ENCODE data around the gene FGF21. TPM values are rescaled to one million over a fixed set of nuclear protein-coding genes. Genes with fewer than 3 reads are reported as not detected.

The FGF21 gene, protein sequence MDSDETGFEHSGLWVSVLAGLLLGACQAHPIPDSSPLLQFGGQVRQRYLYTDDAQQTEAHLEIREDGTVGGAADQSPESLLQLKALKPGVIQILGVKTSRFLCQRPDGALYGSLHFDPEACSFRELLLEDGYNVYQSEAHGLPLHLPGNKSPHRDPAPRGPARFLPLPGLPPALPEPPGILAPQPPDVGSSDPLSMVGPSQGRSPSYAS
- total RNA-seq (not detected in 2 replicates), polyA plus RNA-seq (not detected in 2 replicates)

DNA sequence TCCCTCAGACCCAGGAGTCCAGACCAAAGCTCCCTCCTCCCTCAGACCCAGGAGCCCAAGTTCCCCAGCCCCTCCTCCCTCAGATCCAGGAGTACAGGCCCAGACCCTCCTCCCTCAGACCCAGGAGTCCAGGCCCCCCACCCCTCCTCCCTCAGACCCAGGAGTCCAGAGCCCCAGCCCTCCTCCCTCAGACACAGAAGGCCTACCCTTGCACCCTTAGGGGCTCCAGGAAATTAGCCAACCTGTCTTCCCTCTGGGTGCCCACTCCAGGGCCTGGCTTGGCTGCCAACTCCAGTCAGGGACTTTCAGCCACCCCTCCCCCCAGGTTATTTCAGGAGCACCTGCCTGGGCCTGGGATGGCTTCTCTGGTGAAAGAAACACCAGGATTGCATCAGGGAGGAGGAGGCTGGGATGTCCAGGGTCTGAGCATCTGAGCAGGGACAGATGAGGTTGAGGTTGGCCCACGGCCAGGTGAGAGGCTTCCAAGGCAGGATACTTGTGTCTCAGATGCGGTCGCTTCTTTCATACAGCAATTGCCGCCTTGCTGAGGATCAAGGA is at the start of gene FGF21:
Gene FGF21, plus strand, starts transcription at position 441 of the 558 bp plus-strand sequence. CDS start 713 bp downstream, outside the sequence.
- H3K27me3 ChIP-seq: peaks cover 25% of the 10 kb centered on the region
- no peak within 1 kb of the TSS for H3K4me3 ChIP-seq
- no peak for DNase-seq (ENCODE audit: low read depth in 1 of 2, low spot score in 1 of 2)
- no peak within 1 kb of the TSS for H3K27ac ChIP-seq
- no peaks in the 10 kb centered on the region for H3K4me1 ChIP-seq (ENCODE audit: low read depth)
- TF ChIP-seq, protein P1, sequence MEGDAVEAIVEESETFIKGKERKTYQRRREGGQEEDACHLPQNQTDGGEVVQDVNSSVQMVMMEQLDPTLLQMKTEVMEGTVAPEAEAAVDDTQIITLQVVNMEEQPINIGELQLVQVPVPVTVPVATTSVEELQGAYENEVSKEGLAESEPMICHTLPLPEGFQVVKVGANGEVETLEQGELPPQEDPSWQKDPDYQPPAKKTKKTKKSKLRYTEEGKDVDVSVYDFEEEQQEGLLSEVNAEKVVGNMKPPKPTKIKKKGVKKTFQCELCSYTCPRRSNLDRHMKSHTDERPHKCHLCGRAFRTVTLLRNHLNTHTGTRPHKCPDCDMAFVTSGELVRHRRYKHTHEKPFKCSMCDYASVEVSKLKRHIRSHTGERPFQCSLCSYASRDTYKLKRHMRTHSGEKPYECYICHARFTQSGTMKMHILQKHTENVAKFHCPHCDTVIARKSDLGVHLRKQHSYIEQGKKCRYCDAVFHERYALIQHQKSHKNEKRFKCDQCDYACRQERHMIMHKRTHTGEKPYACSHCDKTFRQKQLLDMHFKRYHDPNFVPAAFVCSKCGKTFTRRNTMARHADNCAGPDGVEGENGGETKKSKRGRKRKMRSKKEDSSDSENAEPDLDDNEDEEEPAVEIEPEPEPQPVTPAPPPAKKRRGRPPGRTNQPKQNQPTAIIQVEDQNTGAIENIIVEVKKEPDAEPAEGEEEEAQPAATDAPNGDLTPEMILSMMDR (IDR thresholded peaks at IDR 0.05; ENCODE audit: low read depth, low read length): no peak
- H3K36me3 ChIP-seq: no peaks in the 10 kb centered on the region
- H3K9me3 ChIP-seq (ENCODE audit: low read depth): no peaks in the 10 kb centered on the region

DNA sequence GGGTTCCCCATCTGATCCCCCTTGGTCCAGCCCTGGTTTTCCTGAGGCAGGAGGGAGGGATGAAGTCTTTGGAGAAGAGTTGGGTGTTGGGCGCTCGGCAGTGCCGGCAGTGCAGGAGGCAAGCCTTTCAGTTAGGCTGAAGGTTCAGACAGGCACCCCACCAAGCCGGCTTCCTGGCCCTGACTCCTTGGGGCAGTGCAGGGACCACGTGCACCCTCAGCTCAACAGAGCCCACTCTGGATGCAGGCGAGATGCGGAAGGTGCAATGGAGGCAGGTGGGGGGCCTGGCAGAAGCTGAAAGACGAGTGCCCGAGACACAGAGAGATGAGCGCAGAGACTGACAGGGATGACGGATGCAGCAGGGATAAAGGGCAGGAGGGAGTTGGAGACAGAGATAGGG is 46.9 kb upstream of the FGF21 start:
- no peak overlapping the region for H3K27ac ChIP-seq
- no peak overlapping the region for H3K4me3 ChIP-seq
- H3K9me3 ChIP-seq (ENCODE audit: low read depth): no peaks in the 10 kb centered on the region
- no peaks in the 10 kb centered on the region for H3K36me3 ChIP-seq
- H3K4me1 ChIP-seq (ENCODE audit: low read depth): no peaks in the 10 kb centered on the region
- TF ChIP-seq, protein P1 (IDR thresholded peaks at IDR 0.05; ENCODE audit: low read depth, low read length): no peak
- DNase-seq (ENCODE audit: low read depth in 1 of 2, low spot score in 1 of 2): no peak
- no peaks in the 10 kb centered on the region for H3K27me3 ChIP-seq

DNA sequence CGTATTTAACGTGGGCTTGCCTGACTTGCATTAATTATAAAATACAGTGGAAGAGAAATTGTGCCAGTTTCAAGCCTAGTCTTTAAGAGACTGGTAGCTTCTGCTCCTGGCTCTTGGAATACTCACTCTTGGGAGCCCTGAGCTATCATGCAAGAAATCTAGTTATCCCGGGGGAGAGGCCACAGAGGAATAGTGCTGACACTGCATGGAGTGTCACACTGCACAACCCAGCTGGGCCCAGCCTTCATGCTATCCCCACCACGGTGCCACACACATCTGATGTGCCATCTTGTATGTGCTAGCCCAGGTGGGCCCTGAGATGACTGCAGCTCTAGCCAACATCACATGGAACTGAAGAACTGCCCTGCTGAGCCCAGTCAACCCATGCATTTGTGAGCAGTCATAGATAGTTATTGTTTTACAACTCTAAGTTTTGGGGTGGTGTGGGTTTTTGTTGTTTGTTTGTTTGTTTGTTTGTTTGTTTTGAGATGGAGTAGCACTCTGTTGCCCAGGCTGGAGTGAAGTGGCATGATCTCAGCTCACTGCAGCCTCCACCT is 44.1 kb upstream of the FGF21 start:
- no peak overlapping the region for H3K27ac ChIP-seq
- no peaks in the 10 kb centered on the region for H3K27me3 ChIP-seq
- no peak for DNase-seq (ENCODE audit: low read depth in 1 of 2, low spot score in 1 of 2)
- peaks cover 5% of the 10 kb centered on the region for H3K4me1 ChIP-seq (ENCODE audit: low read depth)
- H3K4me3 ChIP-seq: no peak overlapping the region
- TF ChIP-seq, protein P1 (IDR thresholded peaks at IDR 0.05; ENCODE audit: low read depth, low read length): no peak
- H3K36me3 ChIP-seq: no peaks in the 10 kb centered on the region
- no peaks in the 10 kb centered on the region for H3K9me3 ChIP-seq (ENCODE audit: low read depth)

DNA sequence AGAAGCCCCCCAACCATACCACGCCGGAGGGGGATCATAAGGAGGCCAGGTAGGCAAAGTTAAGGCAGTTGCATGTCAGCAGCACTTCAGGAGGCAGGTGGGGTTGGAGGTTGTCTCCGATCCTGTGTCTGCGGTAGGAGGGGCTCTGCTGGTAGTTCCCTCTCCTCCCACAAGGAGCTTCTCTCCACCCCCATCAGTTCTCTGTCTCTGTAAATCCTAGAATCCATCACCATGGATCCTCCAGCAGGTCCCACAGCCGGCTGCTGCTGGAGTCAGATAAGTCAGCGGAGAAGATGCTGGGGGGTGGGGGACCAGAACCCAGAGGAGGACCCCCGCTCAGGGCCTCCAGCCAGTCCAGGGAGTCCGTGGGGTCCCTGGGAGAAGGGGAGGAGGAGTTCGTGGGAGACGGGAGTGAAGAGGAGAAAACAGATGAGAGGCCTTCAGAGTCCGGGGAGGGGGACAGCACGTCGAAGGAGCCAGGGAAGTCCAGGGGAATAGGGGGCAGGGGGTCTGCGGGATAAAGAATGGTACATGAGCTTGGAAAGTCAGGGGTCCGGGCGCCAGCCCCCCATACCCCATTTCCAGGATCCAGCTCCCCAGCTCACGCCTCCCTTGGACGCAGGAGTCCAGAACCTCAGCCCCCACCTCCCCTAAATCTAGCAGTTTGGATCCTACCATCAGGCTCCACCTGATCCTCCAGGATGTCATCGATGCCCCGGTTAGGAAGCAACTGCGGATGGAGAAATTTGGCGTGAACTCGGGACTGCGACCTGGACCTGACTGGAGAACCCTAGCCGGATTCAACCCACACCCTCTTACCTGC is 42.1 kb upstream of the FGF21 start:
- Histone ChIP-seq H3K9me3 (ENCODE audit: low read depth) (no peaks in the 10 kb centered on the region), H3K4me3 (peak overlapping the region; percentile 53), H3K4me1 (ENCODE audit: low read depth) (peaks cover 11% of the 10 kb centered on the region), H3K27ac (no peak overlapping the region), H3K27me3 (no peaks in the 10 kb centered on the region), H3K36me3 (no peaks in the 10 kb centered on the region)
- DNase-seq (ENCODE audit: low read depth in 1 of 2, low spot score in 1 of 2): no peak
- TF ChIP-seq, protein P1 (IDR thresholded peaks at IDR 0.05; ENCODE audit: low read depth, low read length): peak; percentile 38

DNA sequence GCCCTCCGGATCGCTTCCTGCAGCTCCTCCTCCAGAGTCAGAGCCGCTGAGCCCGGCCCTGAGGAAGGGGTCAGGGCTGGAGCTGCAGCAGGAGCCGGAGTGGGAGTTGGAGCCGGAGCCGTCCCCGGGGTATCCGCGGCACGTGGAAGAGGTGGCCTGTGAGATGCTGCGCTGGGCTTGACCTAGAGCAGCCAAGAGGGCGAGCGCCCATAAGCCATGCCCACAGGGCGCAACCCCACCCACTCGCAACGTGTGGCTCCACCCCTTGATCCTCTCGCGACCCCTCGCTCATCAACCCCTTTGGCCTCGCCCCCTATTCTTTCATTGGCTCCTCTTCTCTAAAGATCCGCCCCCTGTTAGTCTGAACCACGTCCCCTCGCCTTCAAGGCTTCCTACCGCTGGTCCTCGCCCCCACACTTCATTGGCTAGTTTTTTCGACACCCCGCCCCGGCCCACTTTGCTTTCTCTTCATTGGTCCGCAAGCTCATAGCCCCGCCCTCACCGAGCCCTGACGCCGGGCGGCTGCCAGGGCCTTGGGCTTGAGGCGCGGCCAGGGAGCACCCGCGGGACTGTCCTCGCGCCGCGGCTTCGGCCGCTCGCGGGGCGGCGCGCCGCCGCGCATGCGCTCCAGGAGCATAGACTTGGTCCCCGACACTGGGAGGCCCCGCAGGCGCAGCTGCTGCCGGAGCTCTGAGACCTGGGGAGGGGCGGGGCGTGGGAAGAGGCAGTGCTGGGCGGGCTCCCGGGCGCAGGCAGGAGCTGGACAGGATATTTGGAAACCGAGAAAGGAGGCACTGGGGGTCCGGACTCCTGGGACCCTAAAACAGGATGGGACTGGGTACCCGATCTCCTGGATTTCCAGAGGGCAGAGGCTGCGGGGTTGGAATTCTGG is 41.2 kb upstream of the FGF21 start:
- Histone ChIP-seq H3K4me3 (peak overlapping the region; percentile 53), H3K9me3 (ENCODE audit: low read depth) (no peaks in the 10 kb centered on the region), H3K36me3 (no peaks in the 10 kb centered on the region), H3K27ac (peak overlapping the region; percentile 86), H3K27me3 (no peaks in the 10 kb centered on the region), H3K4me1 (ENCODE audit: low read depth) (peaks cover 16% of the 10 kb centered on the region)
- TF ChIP-seq, protein P1 (IDR thresholded peaks at IDR 0.05; ENCODE audit: low read depth, low read length): no peak
- DNase-seq (ENCODE audit: low read depth in 1 of 2, low spot score in 1 of 2): peak; percentile 100

All from cardiac muscle cell (in vitro differentiated cells and primary cell).